NOMO-1 treated with dmso at 0.1 percent for 144 hours (cell line): ENCODE results near the gene ADGRD2.

Experiments used
- DNase-seq: peaks from one replicate; lab custom pipeline; 2025; ENCODE audit not compliant: unreplicated experiment; lab: John Stamatoyannopoulos, UW

Gene ADGRD2

DNA sequence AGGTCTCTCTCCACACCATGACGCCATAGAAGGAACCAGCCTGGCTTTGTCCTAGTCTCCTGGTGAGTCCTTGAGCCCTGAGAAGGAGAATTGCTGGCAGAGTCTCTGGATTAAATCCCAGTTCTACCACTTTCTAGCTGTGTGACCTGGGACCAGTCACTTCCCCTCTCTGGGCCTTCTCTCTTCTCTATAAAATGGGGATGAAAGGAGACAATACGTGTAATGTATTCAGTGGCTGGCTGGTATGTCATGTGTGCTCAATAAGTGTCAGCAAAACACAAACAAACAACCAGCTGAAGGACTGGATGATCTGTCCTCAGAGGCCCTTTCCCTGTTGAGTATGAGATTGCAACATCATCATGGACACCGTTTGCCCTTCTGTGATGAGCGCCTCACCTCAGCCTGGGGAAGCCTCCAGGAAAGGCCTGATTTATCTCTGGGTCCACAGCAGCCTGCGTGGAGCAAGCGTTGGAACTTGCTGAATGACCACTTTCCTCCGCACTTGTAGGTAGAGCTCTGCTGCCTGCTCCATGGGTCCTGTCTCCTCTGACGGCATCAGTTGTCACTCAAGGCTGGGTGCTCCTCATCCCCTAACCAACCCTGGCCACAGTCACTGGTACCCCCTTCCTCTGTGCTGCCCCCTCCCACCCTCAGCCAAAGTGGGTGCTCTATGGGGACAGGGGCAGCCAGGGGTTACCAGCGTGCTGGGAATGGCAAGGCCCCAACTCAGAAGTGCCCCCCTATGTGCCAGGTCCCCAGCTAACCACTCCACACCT, 60.6 kb downstream of the ADGRD2 start:
- no peak for DNase-seq

DNA sequence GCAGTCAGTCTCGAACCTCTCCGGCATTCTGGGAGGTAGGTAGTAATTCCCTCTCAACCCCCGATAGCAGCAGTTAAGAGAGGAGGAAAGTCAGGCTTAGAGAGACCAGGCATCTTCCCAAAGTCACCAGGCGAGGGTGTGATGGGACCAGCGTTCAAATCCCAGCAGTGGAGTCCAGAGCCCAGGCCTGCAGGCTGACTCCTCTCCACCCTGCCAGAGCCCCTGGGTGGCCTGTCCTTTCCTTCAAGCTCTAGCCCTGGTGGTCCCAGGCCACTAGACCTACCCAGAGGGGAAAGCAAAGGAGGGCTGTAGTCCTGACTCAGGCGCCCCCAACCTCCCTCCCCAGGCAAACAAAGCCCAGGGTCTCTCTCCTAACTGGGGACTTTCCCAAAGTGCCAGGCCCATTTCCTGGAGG, 61.2 kb downstream of the ADGRD2 start:
- no peak for DNase-seq

DNA sequence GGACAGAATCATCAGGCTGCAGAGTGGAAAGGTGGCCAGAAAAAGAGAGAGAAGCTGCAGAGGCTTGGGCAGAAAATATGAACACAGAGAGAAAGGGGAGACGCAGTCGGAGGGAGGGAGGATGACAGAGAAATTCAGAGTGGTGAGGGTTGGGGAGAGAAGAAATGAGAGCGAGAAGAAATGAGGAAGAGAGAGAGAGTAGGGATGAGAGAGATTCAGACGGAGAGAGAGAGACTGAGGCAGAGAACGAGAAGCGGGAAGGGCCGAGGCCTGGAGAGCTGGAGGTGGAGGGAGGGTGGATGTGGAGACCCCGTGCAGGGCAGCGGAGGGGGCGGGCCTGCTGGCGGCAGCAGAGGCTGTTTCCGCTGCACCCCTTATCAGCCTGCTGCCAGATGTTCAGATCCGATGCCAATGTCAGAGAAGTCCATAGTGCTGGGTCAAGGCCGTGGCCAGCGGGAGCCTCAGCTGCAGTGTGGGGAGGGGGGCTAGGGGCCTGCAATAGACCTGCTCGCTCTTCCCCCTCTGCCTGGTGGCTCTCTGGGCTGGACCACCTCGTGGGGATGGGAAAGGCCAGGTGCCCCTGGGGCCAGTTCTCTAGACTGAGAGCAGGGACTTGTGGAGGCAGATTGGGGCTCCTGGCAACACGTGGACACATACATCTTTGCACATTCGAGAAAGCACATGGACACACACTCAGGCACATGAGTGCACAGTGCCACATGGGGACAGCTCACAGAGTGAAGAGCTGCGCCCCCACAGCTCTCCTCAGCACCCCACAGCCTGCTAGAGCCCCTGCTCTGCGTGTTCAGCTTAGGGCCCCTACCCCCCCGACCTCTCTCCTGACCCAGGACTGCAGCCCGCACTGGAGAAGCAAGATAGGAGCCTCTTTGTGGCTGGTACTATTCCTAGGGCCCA, 61.9 kb downstream of the ADGRD2 start:
- no peak for DNase-seq

DNA sequence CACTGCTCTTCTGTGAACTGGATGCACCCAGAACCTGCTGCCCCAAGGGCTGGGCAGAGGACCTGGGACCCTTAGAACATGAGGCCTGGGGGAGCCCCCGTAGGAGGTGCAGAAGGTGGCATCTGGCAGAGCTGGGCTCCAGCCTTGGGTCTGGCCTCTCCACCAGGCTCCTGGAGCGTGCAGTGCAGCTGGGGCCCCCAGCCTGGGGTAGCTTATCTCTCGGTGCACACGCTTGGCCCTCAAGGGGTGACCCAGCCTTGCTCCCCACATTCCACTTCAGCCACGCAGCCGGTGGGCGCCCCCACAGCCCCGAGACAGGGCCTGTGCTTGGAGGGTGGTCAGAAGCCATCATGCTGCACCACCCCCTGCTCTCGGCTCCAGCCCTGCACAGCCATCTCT, 62.6 kb downstream of the ADGRD2 start:
- DNase-seq, result no peak

DNA sequence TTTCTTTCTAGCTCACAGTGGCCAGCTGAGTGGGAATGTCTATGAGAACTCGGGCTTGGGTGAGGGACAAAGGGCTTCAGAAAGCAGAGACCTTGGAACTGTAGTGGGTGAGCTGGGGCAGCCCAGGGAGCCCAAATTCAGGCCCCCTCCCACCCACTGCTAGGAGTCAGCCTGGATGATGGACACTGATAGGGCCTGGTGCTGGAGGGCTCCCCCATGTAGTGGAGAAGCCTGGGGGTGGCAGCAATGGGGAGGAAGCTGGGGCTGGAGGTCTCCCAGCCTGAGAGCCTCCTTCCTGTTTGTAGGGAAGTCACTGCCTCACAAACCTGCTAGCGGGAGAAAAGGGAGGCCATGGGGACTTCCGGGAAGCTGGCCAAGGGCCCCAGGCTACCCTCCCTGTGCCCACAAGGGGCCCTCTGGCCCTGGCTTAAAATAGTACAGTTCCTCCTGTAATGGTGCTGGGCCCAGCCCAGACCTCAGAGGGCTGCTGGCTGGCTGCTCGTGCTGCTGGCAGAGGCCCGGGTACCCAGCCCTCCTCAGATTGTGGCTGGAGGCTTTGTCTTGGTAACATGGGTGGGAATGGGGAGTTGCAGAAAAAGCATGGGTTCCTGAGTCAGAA, 63.2 kb downstream of the ADGRD2 start:
- peak; percentile 26 for DNase-seq

DNA sequence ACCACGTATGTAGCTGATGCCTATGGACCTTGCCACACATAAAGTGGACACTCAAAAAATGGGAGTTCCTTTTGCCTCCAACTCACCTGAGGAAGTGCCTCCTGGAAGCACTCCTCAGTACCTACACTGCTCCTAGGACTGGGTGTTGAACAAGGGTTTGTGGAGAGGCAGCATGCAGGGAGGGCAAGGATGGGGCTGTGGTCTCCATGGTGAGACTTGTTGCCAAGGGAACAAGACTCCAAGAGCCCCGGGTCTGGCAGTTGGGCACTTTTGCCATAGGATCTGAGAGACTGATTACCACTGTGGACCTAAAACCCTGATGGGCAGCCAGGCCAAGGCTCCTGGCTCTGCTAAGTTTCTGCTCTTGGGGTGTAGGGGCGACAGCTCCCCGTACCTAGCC, 63.9 kb downstream of the ADGRD2 start:
- no peak for DNase-seq

DNA sequence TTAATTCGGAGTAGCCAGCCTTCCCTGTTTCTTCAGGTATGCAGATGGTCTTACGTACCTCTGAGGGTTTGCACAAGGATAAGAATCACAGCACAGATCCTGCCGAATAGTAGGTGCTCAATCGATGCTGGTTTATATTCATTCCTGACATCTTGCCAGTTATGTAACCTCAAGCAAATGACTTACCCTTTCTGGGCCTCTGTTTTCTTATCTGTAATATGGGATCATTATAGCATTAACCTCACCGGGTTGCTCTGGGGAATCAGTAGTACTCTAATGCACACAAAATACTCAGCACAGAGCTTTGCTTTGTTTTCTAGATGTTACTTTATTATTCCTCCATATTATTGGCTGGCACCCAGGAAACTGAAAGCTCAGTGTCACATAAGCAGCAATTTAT, 64.6 kb downstream of the ADGRD2 start:
- DNase-seq, result no peak

DNA sequence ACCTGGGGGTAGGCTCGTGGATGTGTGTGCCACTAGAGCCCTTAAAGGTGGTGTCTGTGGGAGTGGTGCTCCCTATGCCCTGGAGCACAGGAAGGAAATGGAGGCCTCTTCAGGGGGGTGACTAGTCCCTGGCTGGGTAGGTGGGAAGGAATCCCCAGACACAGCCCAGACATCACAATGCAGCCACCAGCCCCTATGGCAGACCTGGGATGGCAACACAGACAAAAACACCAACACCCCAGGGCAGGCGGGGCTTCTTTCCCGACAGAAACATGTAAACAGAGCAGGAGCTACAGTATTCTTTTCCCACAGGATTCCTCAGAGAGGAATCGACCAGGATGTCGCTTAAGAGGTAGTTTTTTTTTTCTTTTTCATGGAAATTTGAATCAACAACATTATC, 67.3 kb downstream of the ADGRD2 start:
- no peak for DNase-seq

DNA sequence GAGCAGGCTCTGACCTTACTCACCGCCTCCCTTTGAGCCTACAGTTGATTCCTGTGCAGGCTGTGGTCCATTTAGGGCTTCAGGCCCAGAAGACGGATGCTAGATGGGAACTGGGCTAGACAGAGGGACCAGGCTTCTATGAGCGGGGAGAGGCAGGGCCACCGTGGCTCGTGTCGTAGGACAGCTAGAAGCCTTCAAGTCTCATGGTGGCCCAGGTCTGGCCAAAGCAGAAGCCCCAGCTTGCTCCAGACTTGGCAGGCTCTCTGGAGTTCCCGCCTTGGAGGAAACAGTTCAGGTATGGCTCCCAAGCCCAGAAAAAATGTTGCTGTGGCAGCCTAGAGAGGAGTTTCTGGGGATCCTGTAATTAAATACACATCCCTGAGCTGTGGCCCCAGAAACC, 67.9 kb downstream of the ADGRD2 start:
- DNase-seq, result no peak

DNA sequence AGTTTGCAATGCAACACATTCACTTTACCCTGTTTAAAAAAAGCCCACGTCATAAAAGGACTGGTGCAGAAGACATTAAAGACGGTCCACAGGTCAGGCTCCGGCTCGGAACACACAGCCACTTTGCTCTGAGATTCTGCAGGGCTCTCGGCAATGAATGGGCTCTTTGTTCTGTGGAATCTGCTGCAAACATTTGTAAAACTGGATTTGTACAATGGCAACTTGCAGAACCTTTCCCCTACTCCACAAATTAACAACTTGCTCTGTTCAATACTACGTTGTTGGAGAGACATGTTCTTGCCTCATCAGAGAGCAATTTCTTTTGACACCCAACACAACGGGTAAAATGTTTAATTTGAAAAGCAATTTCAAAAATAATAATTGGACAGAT, 70.0 kb downstream of the ADGRD2 start:
- DNase-seq, result no peak

DNA sequence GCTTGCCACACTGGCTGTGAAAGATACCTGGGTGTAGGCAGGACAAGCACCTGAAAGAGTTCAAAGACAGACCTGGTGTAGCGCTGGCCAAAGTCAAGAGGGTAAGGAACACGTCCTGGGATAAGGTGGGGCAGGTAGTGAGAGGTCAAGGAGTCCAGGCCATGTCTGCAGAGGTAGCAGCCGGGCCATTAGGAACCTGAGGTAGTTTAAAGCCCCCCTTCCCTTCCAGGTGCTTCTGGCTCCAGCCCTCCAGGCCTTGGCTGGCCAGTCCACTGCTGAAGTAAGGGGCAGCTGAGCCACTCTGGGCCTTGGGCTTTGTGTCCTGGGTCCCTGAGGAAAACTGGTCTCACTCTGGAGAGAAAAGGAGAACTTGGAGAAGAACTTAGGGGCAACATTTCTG, 70.9 kb downstream of the ADGRD2 start:
- DNase-seq, result no peak

DNA sequence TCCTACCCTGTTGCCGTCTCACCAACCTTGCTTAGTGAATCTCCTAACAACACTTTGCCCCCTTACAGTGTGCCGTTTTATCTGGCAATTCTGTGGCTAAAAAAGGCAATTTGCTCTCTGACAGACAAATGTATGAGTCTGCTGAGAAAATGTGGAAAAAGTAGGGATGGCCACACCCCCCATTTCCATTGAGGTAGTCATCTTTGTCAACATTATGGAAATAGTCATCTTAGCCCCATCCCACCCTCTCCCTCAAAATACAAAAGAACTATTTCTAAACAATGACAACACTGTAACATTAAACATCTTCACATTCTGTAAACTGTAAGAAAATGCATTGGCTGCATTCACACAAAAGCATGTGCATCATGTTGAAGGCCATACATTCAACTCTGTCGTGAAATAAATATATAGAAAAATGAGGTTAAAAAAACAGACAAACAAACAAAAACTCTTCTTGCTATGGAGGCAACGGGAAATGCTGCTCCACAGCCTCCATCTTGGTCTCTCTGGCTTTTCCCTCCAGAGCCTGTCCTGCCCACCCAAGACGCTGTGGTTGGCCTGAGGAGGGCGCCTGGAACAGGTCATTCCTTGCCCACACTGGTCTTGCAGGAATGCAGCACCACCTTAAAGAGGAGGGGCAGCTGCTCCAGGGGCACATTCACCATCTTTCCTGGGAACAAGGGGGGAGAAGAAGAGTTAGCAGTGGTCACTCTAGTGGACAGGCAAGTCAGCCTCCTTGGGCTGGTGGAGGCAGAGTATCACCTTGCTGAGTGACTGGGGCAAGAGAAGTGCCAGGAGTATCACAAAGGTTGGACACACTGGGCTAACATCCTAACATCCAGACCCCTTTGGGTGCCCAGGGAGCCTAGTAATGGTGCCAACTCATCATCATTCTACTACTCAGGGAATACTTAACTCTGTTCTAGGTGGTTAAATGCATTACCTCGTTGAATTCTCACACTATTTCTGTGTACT, 72.2 kb downstream of the ADGRD2 start:
- DNase-seq, result no peak

DNA sequence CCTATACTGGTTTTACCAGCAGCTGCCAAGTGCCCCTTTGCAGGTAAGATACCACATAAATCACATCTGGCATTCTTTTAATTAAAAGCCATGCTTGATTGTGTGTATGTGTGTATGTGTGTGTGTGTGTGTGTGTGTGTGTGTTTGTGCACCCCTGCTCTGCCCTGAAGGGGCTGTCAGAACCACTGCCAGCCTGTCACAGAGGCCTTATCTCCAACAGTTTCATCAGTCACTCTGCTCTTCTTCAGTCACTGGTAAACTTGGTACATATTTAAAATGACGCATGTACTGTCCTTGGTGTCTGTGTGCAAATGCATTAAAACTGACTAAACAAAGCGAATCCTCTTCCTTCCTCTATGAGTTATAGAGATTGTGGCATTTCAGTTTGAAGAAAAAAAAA, 75.9 kb downstream of the ADGRD2 start:
- no peak for DNase-seq

DNA sequence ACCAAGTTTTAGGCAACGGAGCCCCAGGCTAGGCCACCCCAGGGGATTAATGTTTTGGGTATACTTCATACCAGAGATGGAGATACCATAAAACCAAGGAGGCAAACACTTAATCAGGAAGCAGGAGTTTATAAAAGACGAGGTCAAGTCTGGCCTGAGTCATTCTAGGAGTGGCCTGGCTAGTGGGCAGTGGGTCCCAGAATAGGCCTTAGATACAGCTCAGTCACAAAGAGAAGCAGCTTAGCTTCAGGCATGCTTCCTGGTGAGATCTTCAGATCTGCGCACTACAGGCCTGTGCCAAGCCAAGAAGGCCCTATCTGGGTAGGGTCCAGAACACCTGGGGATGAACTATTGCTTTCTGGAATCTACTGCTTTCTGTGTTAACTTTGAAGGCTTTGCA, 77.5 kb downstream of the ADGRD2 start:
- no peak for DNase-seq
